Esophagus squamous epithelium (tissue), 5 donors: ENCODE measurements around the gene OPALIN. TPM values are rescaled to one million over a fixed set of nuclear protein-coding genes. Genes with fewer than 3 reads are reported as not detected.

ENCODE experiments used
- DNase-seq: peaks from one replicate; lab custom pipeline; 2025; lab: John Stamatoyannopoulos, UW
- H3K27ac ChIP-seq, 4 donors: fragments of 200-600 bp; sonication (generic); one replicate each; pipeline ENCODE4 v1.5.1; 2016 to 2019; ENCODE audit warnings: mild to moderate bottlenecking in 1 of 4
- H3K27me3 ChIP-seq, 4 donors: fragments of 200-600 bp; sonication (generic); 1 replicate in 3 of 4; 2 replicates in 1 of 4; pipeline versions ENCODE4 v1.5.1 to v1.6.0; 2017 to 2021; ENCODE audit warnings: antibody characterized with exemption in 1 of 4
- H3K36me3 ChIP-seq, 3 donors: fragments of 200-600 bp; sonication (generic); one replicate each; pipeline ENCODE4 v1.5.1; 2016 to 2019
- H3K4me1 ChIP-seq, 3 donors: fragments of 200-600 bp; sonication (generic); one replicate each; pipeline ENCODE4 v1.5.1; 2017 to 2019
- H3K4me3 ChIP-seq, 4 donors: fragments of 200-600 bp; sonication (generic); 1 replicate in 3 of 4; 2 replicates in 1 of 4; pipeline ENCODE4 v1.5.1; 2016 to 2019; ENCODE audit warnings: mild to moderate bottlenecking in 2 of 4, moderate library complexity in 1 of 4
- H3K9me3 ChIP-seq, 3 donors: fragments of 200-600 bp; sonication (generic); one replicate each; pipeline ENCODE4 v1.5.1; 2016 to 2019
- POLR2A ChIP-seq, 4 donors: fragments of 450-650 bp; IDR thresholded peaks; one replicate each; pipeline ENCODE4 v1.6.1; 2017; ENCODE audit warnings: antibody characterized with exemption in 4 of 4, mild to moderate bottlenecking in 4 of 4, moderate library complexity in 3 of 4
- WGBS, 2 donors: methylation state at CpG; one replicate each; pipeline ENCODE4 v1.1.5; 2018; 5-methylcytosine and 5-hydroxymethylcytosine counted together
- intact Hi-C: fragments of 100-400 bp; cut with DNase I; formaldehyde crosslinking; loops from one replicate; pipeline ENCODE4 v1.15.0; 2022
- total RNA-seq, 4 donors: library from RNA; depleted of rRNA; stranded (reverse); fragments of >200 nt; gene quantifications; one replicate each; pipeline ENCODE4 v1.1.0, GENCODE V29; 2016
- TF ChIP-seq, protein P1 (sequence below), 6 experiments: fragments of 450-650 bp in 4 of 6; fragments of 200-600 bp in 2 of 6; sonication (generic) in 2 of 6; IDR thresholded peaks; one replicate each; pipeline ENCODE4 v1.5.1; 2016 to 2019; ENCODE audit warnings: antibody characterized with exemption in 6 of 6, mild to moderate bottlenecking in 4 of 6, moderate library complexity in 4 of 6
- donor health status: DM: yes; HTN: yes; CAD: no.

The OPALIN gene
- total RNA-seq, 4 donors from 2014 or later, result not detected

DNA sequence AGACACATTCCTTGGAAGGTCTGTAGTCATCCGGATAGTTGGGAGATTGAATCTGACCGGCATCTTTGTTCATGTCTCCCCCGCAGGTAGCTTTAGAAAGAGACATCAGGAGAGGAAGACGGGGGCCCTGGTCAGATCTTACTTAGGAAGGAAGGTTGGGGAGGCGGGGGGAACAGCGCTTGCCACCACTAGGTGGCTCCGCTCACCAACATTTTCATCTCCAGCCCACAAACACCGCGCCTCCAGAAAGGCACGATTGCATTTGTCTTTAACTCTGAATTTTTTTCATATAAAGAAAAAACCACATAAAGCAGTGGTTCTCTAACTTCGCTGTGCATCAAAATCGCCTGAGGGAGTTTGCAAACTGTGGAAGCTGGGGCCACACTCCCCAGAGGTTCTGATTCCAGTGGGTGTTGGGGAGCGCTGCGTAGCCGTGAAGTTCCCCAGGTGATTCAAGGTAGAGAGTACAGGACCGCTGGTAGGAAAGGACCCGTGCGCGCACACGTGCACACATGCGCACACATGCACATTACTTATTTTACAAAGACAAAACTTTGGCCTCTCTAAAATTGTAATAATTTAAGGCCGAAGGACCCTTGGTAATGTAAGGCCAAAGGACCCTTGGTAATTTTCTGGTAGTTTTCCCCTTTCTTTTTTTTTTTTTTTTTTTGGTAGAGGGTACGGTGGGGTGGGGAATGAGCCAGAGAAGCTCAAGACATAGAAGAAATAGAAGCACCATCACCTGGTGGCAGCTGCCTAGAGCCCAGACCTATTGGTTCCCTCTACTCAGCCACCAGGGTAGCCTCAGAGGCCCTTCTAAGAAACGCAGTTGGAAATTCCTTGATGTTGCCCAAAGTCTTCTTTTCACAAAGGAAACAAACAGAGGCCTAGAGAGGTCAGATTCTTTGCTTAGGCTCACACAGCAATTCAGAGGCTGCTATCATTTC lies 37.4 kb upstream of the OPALIN start:
- peaks cover 0 to 81% (median 4%) of the 10 kb centered on the region in 4 donors for H3K27me3 ChIP-seq
- no peak overlapping the region for H3K4me3 ChIP-seq
- H3K27ac ChIP-seq, result no peak overlapping the region
- H3K9me3 ChIP-seq, result no peaks in the 10 kb centered on the region
- no peaks in the 10 kb centered on the region for H3K4me1 ChIP-seq
- H3K36me3 ChIP-seq, result no peaks in the 10 kb centered on the region
- TF ChIP-seq, protein P1, sequence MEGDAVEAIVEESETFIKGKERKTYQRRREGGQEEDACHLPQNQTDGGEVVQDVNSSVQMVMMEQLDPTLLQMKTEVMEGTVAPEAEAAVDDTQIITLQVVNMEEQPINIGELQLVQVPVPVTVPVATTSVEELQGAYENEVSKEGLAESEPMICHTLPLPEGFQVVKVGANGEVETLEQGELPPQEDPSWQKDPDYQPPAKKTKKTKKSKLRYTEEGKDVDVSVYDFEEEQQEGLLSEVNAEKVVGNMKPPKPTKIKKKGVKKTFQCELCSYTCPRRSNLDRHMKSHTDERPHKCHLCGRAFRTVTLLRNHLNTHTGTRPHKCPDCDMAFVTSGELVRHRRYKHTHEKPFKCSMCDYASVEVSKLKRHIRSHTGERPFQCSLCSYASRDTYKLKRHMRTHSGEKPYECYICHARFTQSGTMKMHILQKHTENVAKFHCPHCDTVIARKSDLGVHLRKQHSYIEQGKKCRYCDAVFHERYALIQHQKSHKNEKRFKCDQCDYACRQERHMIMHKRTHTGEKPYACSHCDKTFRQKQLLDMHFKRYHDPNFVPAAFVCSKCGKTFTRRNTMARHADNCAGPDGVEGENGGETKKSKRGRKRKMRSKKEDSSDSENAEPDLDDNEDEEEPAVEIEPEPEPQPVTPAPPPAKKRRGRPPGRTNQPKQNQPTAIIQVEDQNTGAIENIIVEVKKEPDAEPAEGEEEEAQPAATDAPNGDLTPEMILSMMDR (IDR thresholded peaks at IDR 0.05), result peak; percentile 60 to 87 (median 83)
- no peak for TF ChIP-seq POLR2A (IDR thresholded peaks at IDR 0.05)
- intact Hi-C loops, result loop anchor here (10.0 kb wide), 1 partner anchor 119 kb away; the partner anchor contains the start of gene TLL2
- WGBS, 2 donors, result 16 to 24% methylated on average over 9 to 22 of the region's 24 CpGs
- no peak for DNase-seq

DNA sequence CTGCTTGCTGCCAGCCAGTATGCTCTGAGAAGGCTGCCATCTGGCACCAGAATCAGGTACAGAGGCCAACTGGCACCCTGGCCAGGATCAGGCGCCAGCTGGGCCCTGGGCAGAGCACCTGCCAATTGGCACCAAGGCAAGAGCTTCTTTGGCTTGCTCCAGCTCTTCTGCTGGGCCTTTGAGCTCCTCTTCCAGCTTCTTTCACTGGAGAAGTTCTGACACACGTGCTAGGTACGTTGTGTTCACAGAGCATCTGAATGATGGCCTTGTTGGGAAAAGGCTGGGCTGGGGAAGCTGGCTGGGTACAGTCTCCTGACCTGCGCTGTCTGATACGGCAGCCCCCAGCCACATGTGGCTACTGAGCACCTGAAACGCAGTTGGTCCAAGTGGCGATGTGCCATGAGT lies 31.7 kb upstream of the OPALIN start:
- TF ChIP-seq, protein P1 (IDR thresholded peaks at IDR 0.05), result no peak
- no peak for TF ChIP-seq POLR2A (IDR thresholded peaks at IDR 0.05)
- intact Hi-C loops, result loop anchor here (10.0 kb wide), 1 partner anchor 124 kb away; the partner anchor contains the start of gene TLL2
- 46 to 60% methylated on average over 3 to 6 of the region's 7 CpGs for WGBS, 2 donors
- peaks cover 0 to 17% (median 0%) of the 10 kb centered on the region in 3 donors for H3K4me1 ChIP-seq
- H3K27me3 ChIP-seq, result peaks cover 0 to 79% (median 0%) of the 10 kb centered on the region in 4 donors
- H3K36me3 ChIP-seq, result no peaks in the 10 kb centered on the region
- no peak overlapping the region for H3K4me3 ChIP-seq
- DNase-seq, result no peak
- H3K27ac ChIP-seq, result no peak overlapping the region
- no peaks in the 10 kb centered on the region for H3K9me3 ChIP-seq

DNA sequence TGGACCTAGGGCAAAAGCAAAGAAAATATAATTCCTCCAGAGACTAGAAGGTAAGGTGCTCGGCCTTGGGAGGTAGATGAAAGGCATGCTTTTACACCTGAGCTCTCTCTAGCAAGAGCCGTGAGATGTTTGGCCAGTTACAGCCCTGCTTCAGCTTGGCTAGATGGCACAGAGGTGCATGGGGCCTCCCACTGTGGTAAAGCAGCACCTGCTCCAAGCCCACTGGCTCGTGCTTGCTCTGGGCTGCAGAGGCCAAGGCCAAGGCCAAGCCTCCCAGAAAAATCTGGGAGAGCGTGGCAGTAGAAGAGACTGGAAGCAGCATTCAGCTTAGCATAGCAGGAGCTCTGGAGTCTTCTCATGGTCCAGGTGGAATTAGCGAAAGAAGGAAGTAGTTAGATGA lies 31.0 kb upstream of the OPALIN start:
- H3K9me3 ChIP-seq, result no peaks in the 10 kb centered on the region
- no peaks in the 10 kb centered on the region for H3K36me3 ChIP-seq
- DNase-seq, result no peak
- H3K4me1 ChIP-seq, result peaks cover 0 to 17% (median 0%) of the 10 kb centered on the region in 3 donors
- no peak overlapping the region for H3K4me3 ChIP-seq
- peaks cover 0 to 77% (median 0%) of the 10 kb centered on the region in 4 donors for H3K27me3 ChIP-seq
- H3K27ac ChIP-seq, result no peak overlapping the region
- intact Hi-C loops, result loop anchor here (10.0 kb wide), 1 partner anchor 125 kb away; the partner anchor contains the start of gene TLL2
- WGBS, 2 donors, result 39 to 43% methylated on average over 4 of the region's 5 CpGs
- TF ChIP-seq, protein P1 (IDR thresholded peaks at IDR 0.05), result no peak
- TF ChIP-seq POLR2A (IDR thresholded peaks at IDR 0.05), result no peak

DNA sequence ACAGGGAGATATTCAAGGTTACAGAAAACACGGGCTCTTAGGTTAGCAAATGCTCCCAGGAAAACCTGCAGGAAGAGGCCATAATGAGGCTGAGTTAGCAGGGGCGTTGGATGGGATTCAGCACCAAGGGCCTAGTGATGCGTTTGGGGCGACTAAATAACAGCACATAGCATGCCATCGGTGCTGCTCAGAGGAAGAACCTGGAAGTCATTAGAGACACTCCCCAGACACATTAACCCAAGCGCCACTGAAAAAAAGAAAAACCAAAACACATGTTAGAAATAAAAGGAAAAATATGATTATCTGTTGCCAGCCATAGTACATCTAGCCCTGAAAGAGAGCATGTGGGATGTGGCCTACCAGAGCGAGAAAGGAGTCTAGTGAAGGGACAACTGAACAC lies 28.8 kb upstream of the OPALIN start:
- Histone ChIP-seq H3K36me3 (no peaks in the 10 kb centered on the region), H3K27ac (no peak overlapping the region), H3K4me3 (no peak overlapping the region), H3K4me1 (peaks cover 0 to 23% (median 0%) of the 10 kb centered on the region in 3 donors), H3K27me3 (peaks cover 0 to 70% (median 0%) of the 10 kb centered on the region in 4 donors), H3K9me3 (no peaks in the 10 kb centered on the region)
- 76 to 84% methylated on average over 7 of the region's 7 CpGs for WGBS, 2 donors
- intact Hi-C loops, result no loop called here
- no peak for DNase-seq
- TF ChIP-seq, protein P1 (IDR thresholded peaks at IDR 0.05), result no peak
- no peak for TF ChIP-seq POLR2A (IDR thresholded peaks at IDR 0.05)

DNA sequence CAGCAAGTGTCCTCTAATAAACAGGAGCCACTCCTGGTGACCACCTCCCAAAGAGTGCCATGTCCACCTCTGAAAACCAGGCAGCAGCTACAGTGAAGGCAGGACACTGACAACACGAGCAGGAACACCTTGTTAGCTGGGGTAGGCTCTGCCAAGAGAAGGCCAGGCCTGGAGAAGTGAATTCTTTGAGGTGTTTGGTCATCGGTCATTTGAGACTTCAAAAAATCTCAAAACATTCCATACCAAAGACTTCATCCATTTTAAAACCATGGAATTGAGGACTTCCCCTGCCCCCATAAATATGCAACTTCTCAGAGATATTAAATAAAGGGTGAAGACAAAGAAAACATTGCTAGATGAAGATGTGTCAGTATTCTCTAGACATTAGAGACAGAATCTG lies 28.4 kb upstream of the OPALIN start:
- Histone ChIP-seq H3K4me1 (peaks cover 0 to 23% (median 0%) of the 10 kb centered on the region in 3 donors), H3K27me3 (peaks cover 0 to 68% (median 0%) of the 10 kb centered on the region in 4 donors), H3K27ac (no peak overlapping the region), H3K36me3 (no peaks in the 10 kb centered on the region), H3K9me3 (no peaks in the 10 kb centered on the region), H3K4me3 (no peak overlapping the region)
- DNase-seq, result no peak
- WGBS, 2 donors, result 79 to 83% methylated on average over 1 to 2 of the region's 2 CpGs
- intact Hi-C loops, result no loop called here
- no peak for TF ChIP-seq POLR2A (IDR thresholded peaks at IDR 0.05)
- TF ChIP-seq, protein P1 (IDR thresholded peaks at IDR 0.05), result no peak
